ENCODE results near the gene PRPF31. TPM values are rescaled to one million over a fixed set of nuclear protein-coding genes. Genes with fewer than 3 reads are reported as not detected.
A peak's percentile ranks its signal among the peaks of the same experiment; 100 is the strongest.

Gene PRPF31
- total and polyA plus RNA-seq, 2 of the 13 experiments (the other 11 are each of a cell fraction or from before 2014, with no cell fraction given): 23.8 to 63.8 TPM

- TF ChIP-seq HINFP (CRISPR knock-in tag; IDR thresholded peaks at IDR 0.05; ENCODE audit: low read depth) (peak; percentile 68; the same call in 1 of the 2 replicates), KAT2B (IDR thresholded peaks at IDR 0.05; ENCODE audit: borderline replicate concordance, low read depth, low read length) (no peak), ZIK1 (CRISPR knock-in tag; IDR thresholded peaks at IDR 0.05; ENCODE audit: borderline replicate concordance, low read depth) (peak; percentile 52; the same call in 1 of the 2 replicates), ZBTB34 (CRISPR knock-in tag; IDR thresholded peaks at IDR 0.05) (0 out of 2 replicates have a peak, but pooled peaks have one; percentile 7), TGIF2 (CRISPR knock-in tag; IDR thresholded peaks at IDR 0.05) (peak; percentile 73; the same call in 1 of the 2 replicates), TARDBP (CRISPR knock-in tag; IDR thresholded peaks at IDR 0.05) (peak; percentile 3; the same call in 1 of the 2 replicates), REPIN1 (CRISPR knock-in tag; IDR thresholded peaks at IDR 0.05; ENCODE audit: borderline replicate concordance, low read depth) (peak; percentile 79; the same call in 1 of the 2 replicates), ZNF451 (CRISPR knock-in tag; IDR thresholded peaks at IDR 0.05) (0 out of 2 replicates have a peak, but pooled peaks have one; percentile 30), GABPB1 (CRISPR knock-in tag; IDR thresholded peaks at IDR 0.05) (peak; percentile 94), GABPA (IDR thresholded peaks at IDR 0.05; ENCODE audit: low read depth, low read length) (peak; percentile 62), GABPA (CRISPR knock-in tag; IDR thresholded peaks at IDR 0.05; ENCODE audit: low read depth) (peak; percentile 84), RFX5 (IDR thresholded peaks at IDR 0.05; ENCODE audit: low read depth, low read length) (peak; percentile 90), SAP130 (CRISPR knock-in tag; IDR thresholded peaks at IDR 0.05; ENCODE audit: low read depth) (peak; percentile 100), YEATS4 (CRISPR knock-in tag; IDR thresholded peaks at IDR 0.05; ENCODE audit: borderline replicate concordance) (peak; percentile 84), FOXP4 (CRISPR knock-in tag; IDR thresholded peaks at IDR 0.05) (peak; percentile 25; the same call in 1 of the 2 replicates), THAP9 (CRISPR knock-in tag; IDR thresholded peaks at IDR 0.05; ENCODE audit: borderline replicate concordance) (peak; percentile 87; the same call in 1 of the 2 replicates), TBX2 (CRISPR knock-in tag; IDR thresholded peaks at IDR 0.05; ENCODE audit: borderline replicate concordance) (peak; percentile 45; the same call in 1 of the 2 replicates), ELF3 (CRISPR knock-in tag; IDR thresholded peaks at IDR 0.05) (peak; percentile 11), DRAP1 (CRISPR knock-in tag; IDR thresholded peaks at IDR 0.05) (peak; percentile 88), MAF1 (CRISPR knock-in tag; IDR thresholded peaks at IDR 0.05; ENCODE audit: borderline replicate concordance) (0 out of 2 replicates have a peak, but pooled peaks have one; percentile 28), U2AF1 (optimal IDR thresholded peaks at IDR 0.05; ENCODE audit: low read depth, low read length) (no peak)
Measured at GRCh38 chr19:54159352-54160181, 44.0 kb downstream of the PRPF31 start, which contains the start of gene LENG1 (continued).
